ENCODE measurements around the gene SLC6A13. TPM values are rescaled to one million over a fixed set of nuclear protein-coding genes. Genes with fewer than 3 reads are reported as not detected.

SLC6A13 gene
- total and polyA plus RNA-seq, 2 of the 13 experiments (the other 11 are each of a cell fraction or from before 2014, with no cell fraction given), result 0.05 to 0.15 TPM

DNA sequence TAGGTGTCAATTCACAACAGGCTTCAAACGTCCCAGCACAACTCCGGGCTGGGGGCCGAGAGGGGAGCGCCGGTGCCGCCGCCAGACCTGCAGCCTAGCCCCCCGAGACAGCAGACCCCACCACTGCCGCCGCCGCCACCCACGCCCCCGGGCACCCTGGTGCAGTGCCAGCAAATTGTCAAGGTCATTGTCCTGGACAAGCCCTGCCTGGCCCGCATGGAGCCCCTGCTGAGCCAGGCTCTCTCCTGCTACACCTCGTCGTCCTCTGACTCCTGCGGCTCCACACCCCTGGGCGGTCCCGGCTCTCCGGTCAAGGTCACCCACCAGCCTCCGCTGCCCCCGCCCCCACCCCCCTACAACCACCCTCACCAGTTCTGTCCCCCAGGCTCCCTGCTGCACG lies 88.0 kb downstream of the SLC6A13 start:
- CTCF ChIA-PET (ENCODE audit: low intra/inter-chr PET ratio, low total read pairs), result no interaction called here
- Histone ChIP-seq H3K27ac (ENCODE audit: extremely low read length, insufficient read depth, low read length) (no peak overlapping the region), H3K4me2 (ENCODE audit: low read depth, low read length) (peak overlapping the region; percentile 67; the same call in 1 of the 2 replicates), H2AFZ (ENCODE audit: low read length) (no peak overlapping the region), H3K9me3 (ENCODE audit: low read length) (no peaks in the 10 kb centered on the region), H3K4me1 (ENCODE audit: insufficient read depth, low read length) (peaks cover 40% of the 10 kb centered on the region), H3K27me3 (ENCODE audit: control insufficient read depth in 1 of 2, insufficient read depth in 2 of 2, low read length in 2 of 2) (peaks cover 10 to 70% of the 10 kb centered on the region in 2 experiments; a peak in 4 of 5 replicates), H3K79me2 (ENCODE audit: insufficient read depth, low read length) (no peaks in the 10 kb centered on the region), H4K20me1 (ENCODE audit: insufficient read depth, low read length) (no peaks in the 10 kb centered on the region), H3K4me3 (replicated peaks in 1 of 3; ENCODE audit: insufficient read depth in 1 of 3, low read depth in 2 of 3, low read length in 3 of 3) (peak overlapping the region in 1 of 3 experiments; percentile 7; a peak in 1 of 6 replicates), H3K36me3 (replicated peaks in 1 of 2; ENCODE audit: control insufficient read depth in 1 of 2, insufficient read depth in 2 of 2, low read length in 2 of 2) (no peaks in the 10 kb centered on the region), H3K9ac (ENCODE audit: insufficient read depth, low read depth, low read length) (no peak overlapping the region)
- FAIRE-seq (no peak), DNase-seq (ENCODE audit: low spot score) (no peak), ATAC-seq (peak; percentile 17)
- POLR2A ChIA-PET, result no interaction called here
- intact Hi-C loops (cut with micrococcal nuclease; ENCODE audit: unreplicated experiment) (no loop called here), in situ Hi-C loops (cut with HindIII; ENCODE audit: extremely low pct_ligation_motif_present, low pct_unique_long_range_greater_than_20kb) (no loop called here)
- BruUV-seq (replicated peaks), result no TSS peak
- 0 out of 2 replicates have a peak, but pooled peaks have one; percentile 31 for TF ChIP-seq HNRNPL (IDR thresholded peaks at IDR 0.05; ENCODE audit: low read depth, low read length)
- no peak for TF ChIP-seq KAT8 (CRISPR knock-in tag; IDR thresholded peaks at IDR 0.05)
- 5% methylated on average over 4 of the region's 23 CpGs for WGBS (ENCODE audit: low lambda C conversion rate)

- WGBS (ENCODE audit: low lambda C conversion rate), result 37% methylated on average over 5 of the region's 6 CpGs
- in situ Hi-C loops (cut with HindIII; ENCODE audit: extremely low pct_ligation_motif_present, low pct_unique_long_range_greater_than_20kb), result no loop called here
Measured at GRCh38 chr12:174124-174523, 88.5 kb downstream of the SLC6A13 start.

More at GRCh38 chr12:174124-174523, 88.5 kb downstream of the SLC6A13 start:
- H3K4me2 ChIP-seq (ENCODE audit: low read depth, low read length), result no peak overlapping the region
- peaks cover 11 to 70% of the 10 kb centered on the region in 2 experiments; a peak in 4 of 5 replicates for H3K27me3 ChIP-seq (ENCODE audit: control insufficient read depth in 1 of 2, insufficient read depth in 2 of 2, low read length in 2 of 2)
- FAIRE-seq (no peak), ATAC-seq (no peak), DNase-seq (ENCODE audit: low spot score) (no peak)
- H3K9me3 ChIP-seq (ENCODE audit: low read length), result no peaks in the 10 kb centered on the region
- H3K4me3 ChIP-seq (replicated peaks in 1 of 3; ENCODE audit: insufficient read depth in 1 of 3, low read depth in 2 of 3, low read length in 3 of 3), result no peak overlapping the region
- no peak overlapping the region for H3K27ac ChIP-seq (ENCODE audit: extremely low read length, insufficient read depth, low read length)
- intact Hi-C loops (cut with micrococcal nuclease; ENCODE audit: unreplicated experiment), result no loop called here
- H2AFZ ChIP-seq (ENCODE audit: low read length), result no peak overlapping the region
- H4K20me1 ChIP-seq (ENCODE audit: insufficient read depth, low read length), result no peaks in the 10 kb centered on the region
- BruUV-seq (replicated peaks), result no TSS peak
- POLR2A ChIA-PET, result no interaction called here
- peak; percentile 89 for TF ChIP-seq ZNF629 (CRISPR knock-in tag; conservative IDR thresholded peaks at IDR 0.05)
- TF ChIP-seq GATA4 (IDR thresholded peaks at IDR 0.05; ENCODE audit: borderline replicate concordance, low read depth), result no peak
- H3K9ac ChIP-seq (ENCODE audit: insufficient read depth, low read depth, low read length), result no peak overlapping the region
- no peaks in the 10 kb centered on the region for H3K36me3 ChIP-seq (replicated peaks in 1 of 2; ENCODE audit: control insufficient read depth in 1 of 2, insufficient read depth in 2 of 2, low read length in 2 of 2)
- CTCF ChIA-PET (ENCODE audit: low intra/inter-chr PET ratio, low total read pairs), result no interaction called here
- H3K79me2 ChIP-seq (ENCODE audit: insufficient read depth, low read length), result no peaks in the 10 kb centered on the region
- peaks cover 35% of the 10 kb centered on the region for H3K4me1 ChIP-seq (ENCODE audit: insufficient read depth, low read length)
